DMS 273 (cell line): ENCODE results near the gene DLX2.

Experiments
- DNase-seq: peaks from one replicate; lab custom pipeline; 2025; ENCODE audit not compliant: unreplicated experiment; lab: John Stamatoyannopoulos, UW

The DLX2 gene

GRCh38 chr2:172056293-172056692, 46.4 kb downstream of the DLX2 start:
- DNase-seq, result no peak

- no peak for DNase-seq
Measured at GRCh38 chr2:172053486-172053885, 49.2 kb downstream of the DLX2 start.

GRCh38 chr2:172052000-172052983, 50.4 kb downstream of the DLX2 start:
- peak; percentile 37 for DNase-seq

GRCh38 chr2:172050479-172051125, 52.1 kb downstream of the DLX2 start:
- no peak for DNase-seq

GRCh38 chr2:172049567-172050120, 53.1 kb downstream of the DLX2 start:
- DNase-seq, result no peak
